GM23248 (cell line): ENCODE data around the gene GNRHR.

Experiments used
- EZH2 ChIP-seq: fragments of 200-600 bp; sonication (generic); IDR thresholded peaks from 2 replicates; pipeline ENCODE4 v1.6.1; 2018; ENCODE audit warnings: antibody characterized with exemption, mild to moderate bottlenecking; ENCODE audit not compliant: insufficient read depth, poor library complexity, severe bottlenecking
- EZH2phosphoT487 ChIP-seq: fragments of 200-600 bp; sonication (generic); IDR thresholded peaks from 2 replicates; pipeline ENCODE4 v1.6.1; 2018; ENCODE audit warnings: antibody characterized with exemption, moderate library complexity, mild to moderate bottlenecking, low read depth; ENCODE audit not compliant: insufficient read depth

DNA sequence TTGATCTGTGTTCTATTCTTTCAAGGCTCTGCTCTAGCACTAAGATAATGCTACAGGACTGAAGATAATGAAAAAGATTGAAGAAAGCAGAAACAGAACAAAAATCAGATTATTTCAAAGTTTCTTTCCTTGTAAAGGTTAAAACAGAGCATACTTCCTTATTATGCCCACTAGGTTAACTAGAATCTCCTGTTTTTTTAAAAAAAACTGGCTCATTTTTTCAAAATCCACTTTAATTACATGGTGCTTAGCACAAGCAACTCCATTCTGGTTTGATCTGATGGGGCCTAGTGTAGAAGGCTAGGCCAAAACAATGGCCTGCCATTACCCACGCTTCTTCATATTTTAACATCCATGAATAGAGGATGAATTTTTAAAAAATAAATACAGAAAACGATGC, 52.0 kb downstream of the GNRHR start:
- TF ChIP-seq EZH2 (no peak), EZH2phosphoT487 (no peak)
